Measurements from ENCODE around the gene CARMIL3. TPM values are rescaled to one million over a fixed set of nuclear protein-coding genes. Genes with fewer than 3 reads are reported as not detected.
A peak's percentile ranks its signal among the peaks of the same experiment; 100 is the strongest.

Gene CARMIL3
- total and polyA plus RNA-seq, 2 of the 4 experiments (the other 2 are of a cell fraction) = under 0.01 TPM; not detected in 1

DNA sequence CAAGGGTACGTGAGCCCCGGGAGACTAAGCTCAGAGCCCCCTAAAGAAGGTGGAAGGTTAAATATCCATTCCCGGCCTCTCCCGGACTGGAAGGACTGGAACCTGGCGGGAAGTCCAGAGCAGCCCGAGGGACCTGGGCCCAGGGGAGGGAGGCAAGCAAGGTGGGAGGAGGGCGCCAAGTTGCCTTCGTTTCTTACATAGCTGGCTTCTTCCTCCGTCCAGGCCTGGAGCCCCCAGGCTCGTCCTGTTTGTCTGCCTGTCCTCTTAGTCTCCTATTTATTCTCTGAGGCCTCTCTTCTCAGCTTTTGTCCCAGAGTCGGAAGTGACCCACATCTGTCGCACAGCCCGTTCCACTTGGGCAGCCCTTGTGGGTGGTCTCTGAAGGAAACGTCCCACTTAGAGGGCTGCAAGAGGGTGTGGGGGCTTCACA lies 43.0 kb downstream of the CARMIL3 start:
- peaks cover 8% of the 10 kb centered on the region for H3K4me1 ChIP-seq (ENCODE audit: control insufficient read depth, insufficient read depth, low read length)

More for the DNA sequence above, 43.0 kb downstream of the CARMIL3 start:
- TF ChIP-seq, protein P1, sequence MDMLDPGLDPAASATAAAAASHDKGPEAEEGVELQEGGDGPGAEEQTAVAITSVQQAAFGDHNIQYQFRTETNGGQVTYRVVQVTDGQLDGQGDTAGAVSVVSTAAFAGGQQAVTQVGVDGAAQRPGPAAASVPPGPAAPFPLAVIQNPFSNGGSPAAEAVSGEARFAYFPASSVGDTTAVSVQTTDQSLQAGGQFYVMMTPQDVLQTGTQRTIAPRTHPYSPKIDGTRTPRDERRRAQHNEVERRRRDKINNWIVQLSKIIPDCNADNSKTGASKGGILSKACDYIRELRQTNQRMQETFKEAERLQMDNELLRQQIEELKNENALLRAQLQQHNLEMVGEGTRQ (IDR thresholded peaks at IDR 0.05; ENCODE audit: low read depth, low read length) = no peak
- TF ChIP-seq RCOR1 (IDR thresholded peaks at IDR 0.05; ENCODE audit: insufficient replicate concordance, low read length) (no peak), NFE2L2 (IDR thresholded peaks at IDR 0.05; ENCODE audit: low read depth, low read length) (no peak), FOS (IDR thresholded peaks at IDR 0.05; ENCODE audit: low read depth, low read length) (no peak), MXI1 (IDR thresholded peaks at IDR 0.05; ENCODE audit: borderline replicate concordance, low read depth, low read length) (no peak), RAD21 (IDR thresholded peaks at IDR 0.05; ENCODE audit: low read length) (no peak), CHD1 (IDR thresholded peaks at IDR 0.05; ENCODE audit: low read depth, low read length) (no peak)
- Histone ChIP-seq H3K4me2 (ENCODE audit: low read depth, low read length) (peak overlapping the region; percentile 79), H4K20me1 (ENCODE audit: insufficient read depth, low read length) (peaks cover 15% of the 10 kb centered on the region; the same call in 1 of the 2 replicates), H2BK15ac (ENCODE audit: low read depth, low read length) (no peak overlapping the region), H3K9me1 (ENCODE audit: insufficient read depth, low read length) (peaks cover 13% of the 10 kb centered on the region), H3K4ac (ENCODE audit: low read depth, low read length) (peak overlapping the region; percentile 87), H3K4me3 (ENCODE audit: insufficient read depth, low read depth, low read length) (peak overlapping the region; percentile 72), H2BK120ac (ENCODE audit: low read depth, low read length) (peak overlapping the region; percentile 46; the same call in 1 of the 2 replicates), H3K56ac (ENCODE audit: extremely low read depth, insufficient read depth, low read length) (peak overlapping the region; percentile 69; the same call in 1 of the 2 replicates), H3K27me3 (ENCODE audit: control insufficient read depth, insufficient read depth, low read length) (no peaks in the 10 kb centered on the region), H3K27ac (ENCODE audit: insufficient read depth, low read length) (peak overlapping the region; percentile 73), H3K36me3 (ENCODE audit: control insufficient read depth, insufficient read depth, low read length) (peaks cover 16% of the 10 kb centered on the region; the same call in 1 of the 2 replicates), H2AK9ac (replicated peaks; ENCODE audit: low read depth, low read length, poor library complexity) (peak overlapping the region; percentile 99), H4K91ac (ENCODE audit: insufficient read depth, low read depth, low read length) (peak overlapping the region; percentile 46), H2AFZ (replicated peaks; ENCODE audit: low read length, poor library complexity) (peak overlapping the region; percentile 98), H4K8ac (ENCODE audit: low read depth in 2 of 2, low read length in 2 of 2) (peak overlapping the region; percentile 36 to 80; a peak in 2 of 4 replicates), H2AK5ac (ENCODE audit: low read depth, low read length) (peak overlapping the region; percentile 26), H3K14ac (replicated peaks; ENCODE audit: low read depth, low read length) (peak overlapping the region; percentile 93), H3K79me1 (ENCODE audit: low read depth in 1 of 2, low read length in 2 of 2) (peaks cover 16 to 36% of the 10 kb centered on the region in 2 experiments), H3K9ac (ENCODE audit: low read depth, low read length) (peak overlapping the region; percentile 91), H3K18ac (ENCODE audit: low read depth, low read length) (peak overlapping the region; percentile 40; the same call in 1 of the 2 replicates), H3K23ac (ENCODE audit: low read depth, low read length) (peak overlapping the region; percentile 91), H3K9me3 (ENCODE audit: control insufficient read depth, insufficient read depth, low read length) (no peaks in the 10 kb centered on the region), H4K5ac (ENCODE audit: low read depth, low read length) (peak overlapping the region; percentile 32), H2BK20ac (ENCODE audit: low read depth, low read length) (no peak overlapping the region), H2BK5ac (ENCODE audit: low read depth, low read length, poor library complexity, severe bottlenecking) (peak overlapping the region; percentile 69)
- CTCF ChIA-PET = interaction anchor here (0.8 to 3.4 kb wide), 5 partner anchors 11 to 59 kb away, joined by 3 to 15 read pairs (median 6); no protein-coding TSS in a partner anchor
- ATAC-seq (ENCODE audit: low read depth) (no peak), DNase-seq (no peak)
- BruUV-seq (replicated peaks) = no TSS peak
- in situ Hi-C loops (cut with MboI; ENCODE audit: low sequenced_read_pairs) = loop anchor here (5.0 to 10.0 kb wide), 2 partner anchors 38 to 120 kb away; no protein-coding TSS in a partner anchor
- dilution Hi-C loops (cut with HindIII; ENCODE audit: low sequenced_read_pairs, unreplicated experiment) = no loop called here
- POLR2A ChIA-PET (ENCODE audit: unreplicated experiment) = interaction anchor here (0.7 kb wide), 1 partner anchor 43 kb away, joined by 3 read pairs; no protein-coding TSS in a partner anchor
- WGBS, 2 experiments (ENCODE audit: extremely low coverage in 2 of 2, insufficient read length in 1 of 2) = no CpG with 5 or more reads among the region's 14 CpGs
- intact Hi-C loops (cut with micrococcal nuclease) = no loop called here

All from IMR-90 (cell line).